Heart left ventricle (tissue), 16 donors: ENCODE results near the gene ADAP2. TPM values are rescaled to one million over a fixed set of nuclear protein-coding genes. Genes with fewer than 3 reads are reported as not detected.

ENCODE experiments used
- ATAC-seq, 4 donors: fragments of 200-7000 bp; cut with Tn5 transposase; one replicate each; pipeline ENCODE4 v1.9.1; 2020 to 2022; ENCODE audit warnings: moderate library complexity in 4 of 4, mild to moderate bottlenecking in 3 of 4, moderate number of reproducible peaks in 1 of 4
- DNase-seq, 5 donors: peaks; one replicate each; pipeline ENCODE4 v3.0.0-alpha.2; 2020
- H3K27ac ChIP-seq, 12 donors: fragments of 200-600 bp; sonication (generic) in 4 of 12; one replicate each; pipeline versions ENCODE4 v1.5.0 to v1.8.0; 2016 to 2022; ENCODE audit warnings: mild to moderate bottlenecking in 2 of 12
- H3K27me3 ChIP-seq, 9 donors: fragments of 200-600 bp; sonication (generic) in 2 of 9; one replicate each; pipeline versions ENCODE4 v1.5.1 to v1.8.0; 2016 to 2022; ENCODE audit warnings: mild to moderate bottlenecking in 3 of 9
- H3K36me3 ChIP-seq, 9 donors: fragments of 200-600 bp; sonication (generic) in 2 of 9; one replicate each; pipeline versions ENCODE4 v1.5.0 to v1.8.0; 2018 to 2022; ENCODE audit warnings: mild to moderate bottlenecking in 2 of 9
- H3K4me1 ChIP-seq, 12 donors: fragments of 200-600 bp; sonication (generic) in 4 of 12; one replicate each; pipeline versions ENCODE4 v1.5.0 to v1.8.0; 2016 to 2022; ENCODE audit warnings: mild to moderate bottlenecking in 3 of 12
- H3K4me3 ChIP-seq, 12 donors: fragments of 200-600 bp; sonication (generic) in 4 of 12; one replicate each; pipeline versions ENCODE4 v1.5.0 to v1.8.0; 2017 to 2022; ENCODE audit warnings: mild to moderate bottlenecking in 9 of 12, moderate library complexity in 4 of 12
- H3K9me3 ChIP-seq, 12 donors: fragments of 200-600 bp; sonication (generic) in 4 of 12; one replicate each; pipeline versions ENCODE4 v1.5.0 to v1.8.0; 2016 to 2022; ENCODE audit warnings: mild to moderate bottlenecking in 1 of 12
- CTCF ChIP-seq, 12 donors: fragments of 200-600 bp; sonication (generic) in 4 of 12; IDR thresholded peaks; one replicate each; pipeline versions ENCODE4 v1.5.0 to v1.8.0; 2018 to 2022; ENCODE audit warnings: antibody characterized with exemption in 12 of 12, mild to moderate bottlenecking in 5 of 12
- POLR2A ChIP-seq, 2 donors: fragments of 450-650 bp; IDR thresholded peaks; one replicate each; pipeline ENCODE4 v1.6.1; 2017; ENCODE audit warnings: antibody characterized with exemption in 2 of 2, mild to moderate bottlenecking in 2 of 2, moderate library complexity in 2 of 2
- WGBS, 4 donors: extraction: QIAGEN DNeasy Blood & Tissue Kit in 2 of 4; methylation state at CpG; one replicate each; pipeline versions ENCODE4 v1.1.5 to v1.1.7; 2013 to 2018; 5-methylcytosine and 5-hydroxymethylcytosine counted together
- intact Hi-C, 10 donors: fragments of 100-400 bp; cut with DNase I; formaldehyde crosslinking; loops; one replicate each; pipeline versions ENCODE4 v1.11.1 to v1.14.2; 2022
- polyA plus RNA-seq, 2 donors: library from polyadenylated mRNA; stranded (reverse); fragments of 200-250 nt; gene quantifications; one replicate each; pipeline ENCODE4 v1.2.3, GENCODE V29; 2013
- total RNA-seq, 9 donors: library from RNA; depleted of rRNA in 2 of 9; stranded (reverse); fragments of >200 nt in 2 of 9; fragmentation: NEBNext Ultra II Directional in 3 of 9; extraction: Animal tissue kit (Norgen Biotek cat#: 25700) in 3 of 9; gene quantifications; one replicate each; pipeline versions ENCODE4 v1.1.0 to v1.2.4, GENCODE V29; 2016 to 2023
- donor health status: ischemic (EF 13 %, LVEDD 7.1; RV severe dilation, severe dysfunction).
- donor health status: healthy with polysubstance abuse.
- donor health status: DM: no; HTN: yes; CAD: no.
- donor health status: DM: no; HTN: no; CAD: no.
- donor health status: ischemic (EF 25% LVEDD 6.9; RV normal size, moderate dysfunction).
- donor health status: ischemic (EF 25% LVEDD 5.7; RV mildly dilated, moderate dysfunction).
- donor health status: healthy.
- donor health status: DM: yes; HTN: yes; CAD: no.
- donor health status: ischemic (EF 35%, LVEDD 5.7; RV mildly dilated, moderate dysfunction).
- donor health status: nonischemic (EF 11% LVEDD 7.7; RV severe dilation, severe dysfunction).
- donor health status: DM: yes; HTN: yes; CAD: no.
- donor health status: PGD.
- donor health status: ischemic (EF 29% LVEDD 5.4; RV normal size, mild dysfunction).
- donor health status: nonischemic (EF 23%, LVEDD 6.1; RV moderate dilation, normal function).

Gene ADAP2
- total and polyA plus RNA-seq, 11 donors, result 3.1 to 43.5 (median 6.4) TPM

- Histone ChIP-seq H3K9me3 (no peaks in the 10 kb centered on the region), H3K4me1 (no peaks in the 10 kb centered on the region), H3K27ac (no peak overlapping the region), H3K36me3 (no peaks in the 10 kb centered on the region), H3K27me3 (no peaks in the 10 kb centered on the region), H3K4me3 (no peak overlapping the region)
- ATAC-seq (no peak), DNase-seq (no peak)
- no peak for TF ChIP-seq CTCF (IDR thresholded peaks at IDR 0.05)
- TF ChIP-seq POLR2A (IDR thresholded peaks at IDR 0.05), result no peak
- intact Hi-C loops, result no loop called here
Observed at GRCh38 chr17:30913955-30914354, 7.8 kb upstream of the ADAP2 start.

GRCh38 chr17:30915833-30916611 is 5.7 kb upstream of the ADAP2 start:
- no peak overlapping the region for H3K4me3 ChIP-seq
- TF ChIP-seq POLR2A (IDR thresholded peaks at IDR 0.05), result no peak
- no peak for TF ChIP-seq CTCF (IDR thresholded peaks at IDR 0.05)

GRCh38 chr17:30917050-30917449 is 4.7 kb upstream of the ADAP2 start:
- no peak for DNase-seq
- H3K36me3 ChIP-seq, result no peaks in the 10 kb centered on the region
- intact Hi-C loops, result no loop called here
- no peak for ATAC-seq
- TF ChIP-seq CTCF (IDR thresholded peaks at IDR 0.05), result no peak
- no peak for TF ChIP-seq POLR2A (IDR thresholded peaks at IDR 0.05)
- H3K27me3 ChIP-seq, result peaks cover 0 to 11% (median 6%) of the 10 kb centered on the region in 9 donors
- no peak overlapping the region for H3K27ac ChIP-seq
- H3K4me3 ChIP-seq, result no peak overlapping the region
- H3K4me1 ChIP-seq, result peaks cover 0 to 10% (median 0%) of the 10 kb centered on the region in 12 donors
- H3K9me3 ChIP-seq, result no peaks in the 10 kb centered on the region

More at GRCh38 chr17:30915833-30916611, 5.7 kb upstream of the ADAP2 start:
- no peak overlapping the region for H3K27ac ChIP-seq
- DNase-seq, result no peak
- intact Hi-C loops, result no loop called here
- ATAC-seq, result no peak
- no peaks in the 10 kb centered on the region for H3K36me3 ChIP-seq
- WGBS, 4 donors, result 76 to 82% (median 82%) methylated on average over 5 of the region's 5 CpGs
- no peaks in the 10 kb centered on the region for H3K9me3 ChIP-seq
- H3K27me3 ChIP-seq, result peaks cover 0 to 3% (median 0%) of the 10 kb centered on the region in 9 donors
- H3K4me1 ChIP-seq, result peaks cover 0 to 7% (median 0%) of the 10 kb centered on the region in 12 donors

- Histone ChIP-seq H3K27me3 (peaks cover 0 to 33% (median 18%) of the 10 kb centered on the region in 9 donors), H3K27ac (peak overlapping the region in 8 of 12 donors; percentile 31 to 86 (median 67)), H3K4me3 (no peak overlapping the region), H3K36me3 (peaks cover 0 to 8% (median 0%) of the 10 kb centered on the region in 9 donors), H3K4me1 (peaks cover 0 to 24% (median 6%) of the 10 kb centered on the region in 12 donors), H3K9me3 (no peaks in the 10 kb centered on the region)
- DNase-seq (peak; percentile 49 to 72 (median 66)), ATAC-seq (peak in 2 of 4 donors; percentile 56 to 70)
- intact Hi-C loops, result loop anchor here in 2 of 10 donors (5.0 kb wide), 1 partner anchor 47 kb away; no protein-coding TSS in a partner anchor
- 50 to 60% (median 59%) methylated on average over 4 of the region's 4 CpGs for WGBS, 4 donors
- TF ChIP-seq POLR2A (IDR thresholded peaks at IDR 0.05) (no peak), CTCF (IDR thresholded peaks at IDR 0.05) (peak in 1 of 12 donors; percentile 12)
Observed at GRCh38 chr17:30920282-30920681, 1.5 kb upstream of the ADAP2 start.
